ENCODE measurements around the gene SBNO2. TPM values are rescaled to one million over a fixed set of nuclear protein-coding genes. Genes with fewer than 3 reads are reported as not detected.
A peak's percentile ranks its signal among the peaks of the same experiment; 100 is the strongest.

The SBNO2 gene
- total RNA-seq, 1 donor from 2014 or later, result 54.0 TPM

- TF ChIP-seq CTCF (IDR thresholded peaks at IDR 0.05) (no peak), POLR2AphosphoS5 (IDR thresholded peaks at IDR 0.05; ENCODE audit: insufficient read depth in 1 of 2, low read depth in 1 of 2) (no peak), POLR2A (IDR thresholded peaks at IDR 0.05) (no peak)
- Histone ChIP-seq H3K4me3 (no peak overlapping the region), H3K27ac (no peak overlapping the region), H3K36me3 (no peaks in the 10 kb centered on the region), H3K27me3 (no peaks in the 10 kb centered on the region), H3K9me3 (no peaks in the 10 kb centered on the region), H3K4me1 (peaks cover 5% of the 10 kb centered on the region)
- DNase-seq (ENCODE audit: extremely low spot score in 2 of 2), result no peak
- intact Hi-C loops (cut with DNase I), result no loop called here
These were observed 15.4 kb upstream of the SBNO2 start for GRCh38 chr19:1189419-1189818.

- Histone ChIP-seq H3K4me3 (no peak overlapping the region), H3K9me3 (no peaks in the 10 kb centered on the region), H3K27ac (no peak overlapping the region), H3K36me3 (no peaks in the 10 kb centered on the region), H3K4me1 (peaks cover 10% of the 10 kb centered on the region), H3K27me3 (no peaks in the 10 kb centered on the region)
- intact Hi-C loops (cut with DNase I), result no loop called here
- TF ChIP-seq POLR2A (IDR thresholded peaks at IDR 0.05) (no peak), POLR2AphosphoS5 (IDR thresholded peaks at IDR 0.05; ENCODE audit: insufficient read depth in 1 of 2, low read depth in 1 of 2) (no peak), CTCF (IDR thresholded peaks at IDR 0.05) (no peak)
- DNase-seq (ENCODE audit: extremely low spot score in 2 of 2), result no peak
These were observed 9.6 kb upstream of the SBNO2 start for GRCh38 chr19:1183543-1184172.

DNA sequence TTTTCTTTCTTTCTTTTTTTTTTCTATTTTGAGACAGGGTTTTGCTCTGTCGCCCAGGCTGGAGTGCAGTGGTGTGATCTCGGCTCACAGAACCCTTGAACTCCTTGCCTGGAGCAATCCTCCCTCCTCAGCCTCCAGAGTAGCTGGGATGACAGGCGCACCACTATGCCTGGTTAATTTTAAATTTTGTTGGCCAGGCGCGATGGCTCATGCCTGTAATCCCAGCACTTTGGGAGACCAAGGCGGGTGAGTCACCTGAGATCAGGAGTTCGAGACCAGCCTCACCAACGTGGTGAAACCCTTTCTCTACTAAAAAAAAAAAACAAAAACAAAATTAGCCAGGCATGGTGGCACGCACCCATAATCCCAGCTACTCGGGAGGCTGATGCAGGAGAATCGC, 8.7 kb upstream of the SBNO2 start:
- Histone ChIP-seq H3K27ac (no peak overlapping the region), H3K36me3 (no peaks in the 10 kb centered on the region), H3K27me3 (no peaks in the 10 kb centered on the region), H3K9me3 (no peaks in the 10 kb centered on the region), H3K4me3 (no peak overlapping the region), H3K4me1 (peaks cover 13% of the 10 kb centered on the region)
- no peak for TF ChIP-seq POLR2A (IDR thresholded peaks at IDR 0.05)
- TF ChIP-seq POLR2AphosphoS5 (IDR thresholded peaks at IDR 0.05; ENCODE audit: insufficient read depth in 1 of 2, low read depth in 1 of 2), result no peak
- no peak for TF ChIP-seq CTCF (IDR thresholded peaks at IDR 0.05)
- intact Hi-C loops (cut with DNase I), result no loop called here
- DNase-seq (ENCODE audit: extremely low spot score in 2 of 2), result no peak

GRCh38 chr19:1182068-1182467, 8.0 kb upstream of the SBNO2 start:
- H3K27me3 ChIP-seq, result no peaks in the 10 kb centered on the region
- H3K36me3 ChIP-seq, result no peaks in the 10 kb centered on the region
- no peak for DNase-seq (ENCODE audit: extremely low spot score in 2 of 2)
- no peaks in the 10 kb centered on the region for H3K9me3 ChIP-seq
- no peak overlapping the region for H3K4me3 ChIP-seq
- peak overlapping the region; percentile 68 for H3K27ac ChIP-seq
- intact Hi-C loops (cut with DNase I), result no loop called here
- H3K4me1 ChIP-seq, result peaks cover 20% of the 10 kb centered on the region
- TF ChIP-seq POLR2A (IDR thresholded peaks at IDR 0.05), result no peak
- TF ChIP-seq POLR2AphosphoS5 (IDR thresholded peaks at IDR 0.05; ENCODE audit: insufficient read depth in 1 of 2, low read depth in 1 of 2), result no peak
- no peak for TF ChIP-seq CTCF (IDR thresholded peaks at IDR 0.05)

GRCh38 chr19:1181606-1182005, 7.5 kb upstream of the SBNO2 start:
- Histone ChIP-seq H3K27me3 (no peaks in the 10 kb centered on the region), H3K27ac (peak overlapping the region; percentile 68), H3K4me3 (no peak overlapping the region), H3K4me1 (peaks cover 25% of the 10 kb centered on the region), H3K9me3 (no peaks in the 10 kb centered on the region), H3K36me3 (no peaks in the 10 kb centered on the region)
- TF ChIP-seq POLR2AphosphoS5 (IDR thresholded peaks at IDR 0.05; ENCODE audit: insufficient read depth in 1 of 2, low read depth in 1 of 2), result peak; percentile 33 to 40
- no peak for TF ChIP-seq POLR2A (IDR thresholded peaks at IDR 0.05)
- no peak for TF ChIP-seq CTCF (IDR thresholded peaks at IDR 0.05)
- intact Hi-C loops (cut with DNase I), result no loop called here
- DNase-seq (ENCODE audit: extremely low spot score in 2 of 2), result no peak

Data from vagina (tissue), 2 donors.